Small intestine (tissue), 7 donors: ENCODE measurements around the gene ANKFY1. TPM values are rescaled to one million over a fixed set of nuclear protein-coding genes. Genes with fewer than 3 reads are reported as not detected.
"Not testable (repeated sequence)": the region's sequence is repeated elsewhere in the genome, so short reads cannot be mapped to it uniquely, and the experiment has no call there.

Experiments
- DNase-seq, 2 donors: peaks; one replicate each; pipeline versions ENCODE4 v3.0.0 to v3.0.0-alpha.2; 2013
- FAIRE-seq: peaks from 2 replicates; lab custom pipeline; 2012; peaks lifted over from hg19 to GRCh38; lab: Jason Lieb, UNC
- H3K27ac ChIP-seq, 3 donors: one replicate each; pipeline ENCODE4 v1.5.1; 2013; ENCODE audit warnings: low read length in 2 of 3, mild to moderate bottlenecking in 2 of 3, control low read depth in 1 of 3, inconsistent platforms in 1 of 3, low read depth in 1 of 3, moderate library complexity in 1 of 3
- H3K27me3 ChIP-seq, 3 donors: one replicate each; pipeline ENCODE4 v1.6.1; 2013; ENCODE audit warnings: low read length in 3 of 3, inconsistent platforms in 1 of 3; ENCODE audit not compliant: control insufficient read depth in 3 of 3, insufficient read depth in 3 of 3
- H3K36me3 ChIP-seq, 3 donors: one replicate each; pipeline ENCODE4 v1.6.1; 2013; ENCODE audit warnings: low read length in 3 of 3, inconsistent platforms in 1 of 3, low read depth in 1 of 3, mild to moderate bottlenecking in 1 of 3, moderate library complexity in 1 of 3; ENCODE audit not compliant: control insufficient read depth in 3 of 3, insufficient read depth in 2 of 3
- H3K4me1 ChIP-seq, 3 donors: one replicate each; pipeline ENCODE4 v1.6.1; 2013; ENCODE audit warnings: low read length in 2 of 3, inconsistent platforms in 1 of 3, low read depth in 1 of 3, mild to moderate bottlenecking in 1 of 3, moderate library complexity in 1 of 3; ENCODE audit not compliant: control insufficient read depth in 3 of 3, insufficient read depth in 2 of 3
- H3K4me3 ChIP-seq, 3 donors: one replicate each; pipeline ENCODE4 v1.5.1; 2013; ENCODE audit warnings: low read length in 3 of 3, control low read depth in 1 of 3, inconsistent platforms in 1 of 3, low read depth in 1 of 3, mild to moderate bottlenecking in 1 of 3, moderate library complexity in 1 of 3
- H3K9me3 ChIP-seq, 2 donors: one replicate each; pipeline ENCODE4 v1.6.1; 2013; ENCODE audit warnings: low read depth in 1 of 2, low read length in 1 of 2; ENCODE audit not compliant: control insufficient read depth in 2 of 2, insufficient read depth in 1 of 2
- WGBS, 3 donors: extraction: QIAGEN DNeasy Blood & Tissue Kit; methylation state at CpG; one replicate each; pipeline ENCODE4 v1.1.7; 2013; 5-methylcytosine and 5-hydroxymethylcytosine counted together
- polyA plus RNA-seq, 4 donors: library from polyadenylated mRNA; stranded (reverse) in 3 of 4; unstranded in 1 of 4; fragments of 200-250 nt in 3 of 4; fragments of 120-200 nt in 1 of 4; gene quantifications; one replicate each; pipeline versions ENCODE4 v1.2.1 to v1.2.3, GENCODE V29; 2013
- donor health status: healthy with polysubstance abuse.
- donor health status: control.
- donor health status: control.
- donor health status: Bipolar disorder and iron deficiency.
- donor health status: healthy.

The ANKFY1 gene
- polyA plus RNA-seq, 4 donors, result 5.7 to 32.8 (median 11.7) TPM

DNA sequence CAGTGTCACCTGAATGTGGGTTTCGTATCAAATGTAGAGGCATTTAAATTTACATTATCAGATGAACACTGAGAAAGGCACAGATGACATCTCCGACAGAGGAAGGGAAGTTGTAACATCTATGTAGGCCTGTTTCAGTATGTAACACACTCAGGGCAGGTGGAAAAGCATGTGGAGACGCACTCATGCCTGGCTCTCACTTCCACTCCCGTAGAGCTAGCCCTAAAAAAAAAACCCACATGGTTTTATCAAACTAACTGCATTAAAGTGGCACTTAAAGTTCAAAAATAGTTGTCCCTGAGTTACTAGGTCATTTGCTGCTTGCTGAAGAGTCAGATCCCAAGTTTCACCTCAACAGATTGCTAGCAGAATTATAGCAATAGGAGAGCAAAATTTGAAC lies 6.1 kb upstream of the ANKFY1 start:
- H3K4me3 ChIP-seq, result no peak overlapping the region
- H3K27me3 ChIP-seq, result no peaks in the 10 kb centered on the region
- WGBS, 3 donors, result 94 to 97% (median 95%) methylated on average over 4 of the region's 4 CpGs
- no peaks in the 10 kb centered on the region for H3K4me1 ChIP-seq
- H3K36me3 ChIP-seq, result peaks cover 0 to 10% (median 2%) of the 10 kb centered on the region in 3 donors
- DNase-seq (no peak), FAIRE-seq (no peak)
- no peak overlapping the region for H3K27ac ChIP-seq
- H3K9me3 ChIP-seq, result no peaks in the 10 kb centered on the region

GRCh38 chr17:4267402-4267801 lies 3.6 kb upstream of the ANKFY1 start:
- DNase-seq, result no peak
- FAIRE-seq, result no peak
- WGBS, 3 donors, result 91 to 98% (median 97%) methylated on average over 8 of the region's 8 CpGs

DNA sequence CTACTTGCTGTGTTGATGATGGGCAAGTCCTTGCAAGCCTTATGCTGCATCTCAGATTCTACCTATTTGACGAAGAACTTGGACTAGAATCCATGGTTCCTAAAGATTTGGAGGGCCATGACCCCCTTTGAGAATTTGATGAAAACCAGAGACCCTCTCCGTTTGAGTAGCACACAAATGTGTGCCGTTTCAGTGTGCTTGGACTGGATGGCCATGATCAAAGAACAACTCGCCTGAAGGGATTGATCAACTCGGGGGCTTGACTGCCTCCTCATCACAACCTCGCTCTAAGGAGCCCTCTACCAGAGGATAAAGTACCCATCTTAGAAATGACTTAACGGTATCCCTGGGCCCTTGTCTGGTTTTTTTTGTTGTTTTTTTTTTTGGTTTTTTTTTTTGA lies 2.8 kb upstream of the ANKFY1 start:
- Histone ChIP-seq H3K27ac (no peak overlapping the region), H3K4me1 (peaks cover 0 to 12% (median 0%) of the 10 kb centered on the region in 3 donors), H3K9me3 (no peaks in the 10 kb centered on the region), H3K4me3 (no peak overlapping the region), H3K36me3 (peaks cover 0 to 11% (median 0%) of the 10 kb centered on the region in 3 donors), H3K27me3 (no peaks in the 10 kb centered on the region)
- no peak for DNase-seq
- WGBS, 3 donors, result 76 to 94% (median 81%) methylated on average over 7 of the region's 7 CpGs
- FAIRE-seq, result no peak

More at GRCh38 chr17:4267402-4267801, 3.6 kb upstream of the ANKFY1 start:
- H3K4me1 ChIP-seq, result peaks cover 0 to 9% (median 0%) of the 10 kb centered on the region in 3 donors
- no peak overlapping the region for H3K4me3 ChIP-seq
- peaks cover 0 to 3% (median 2%) of the 10 kb centered on the region in 3 donors for H3K36me3 ChIP-seq
- H3K27me3 ChIP-seq, result no peaks in the 10 kb centered on the region
- H3K27ac ChIP-seq, result no peak overlapping the region
- no peaks in the 10 kb centered on the region for H3K9me3 ChIP-seq

GRCh38 chr17:4262703-4263102 lies 1.1 kb downstream of the ANKFY1 start:
- no peak for DNase-seq
- whole genome bisulfite sequencing, 3 donors, result 32 to 44% (median 37%) methylated on average over 8 of the region's 8 CpGs
- Histone ChIP-seq H3K36me3 (peaks cover 0 to 26% (median 2%) of the 10 kb centered on the region in 3 donors), H3K27ac (peak overlapping the region in 1 of 3 donors; percentile 85), H3K4me3 (peak overlapping the region; percentile 91 to 98 (median 95)), H3K4me1 (peaks cover 0 to 12% (median 0%) of the 10 kb centered on the region in 3 donors), H3K9me3 (peaks cover 0 to 15% of the 10 kb centered on the region in 2 donors), H3K27me3 (no peaks in the 10 kb centered on the region)
- FAIRE-seq, result no peak

DNA sequence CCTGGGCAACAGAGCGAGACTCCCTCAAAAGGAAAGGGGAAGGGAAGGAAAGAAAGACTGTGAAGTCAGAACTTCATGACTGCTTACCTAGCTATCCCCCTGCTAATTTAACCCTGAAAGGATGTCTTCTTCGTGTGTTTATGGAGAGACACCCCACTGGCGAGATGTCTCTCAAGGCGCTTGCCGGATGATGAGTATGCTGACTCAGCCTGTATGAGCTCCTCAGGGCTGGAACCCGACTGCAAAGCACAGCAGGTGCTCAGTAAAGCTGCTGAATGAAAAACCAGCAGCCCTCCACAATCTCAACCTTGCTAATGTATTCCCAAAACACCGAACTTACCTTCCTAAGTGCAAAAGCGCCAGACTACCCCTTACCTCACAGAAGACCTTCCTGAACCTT lies 2.3 kb downstream of the ANKFY1 start:
- Histone ChIP-seq H3K4me1 (peaks cover 0 to 12% (median 0%) of the 10 kb centered on the region in 3 donors), H3K27me3 (no peaks in the 10 kb centered on the region), H3K9me3 (peaks cover 0 to 15% of the 10 kb centered on the region in 2 donors), H3K36me3 (peaks cover 1 to 23% (median 2%) of the 10 kb centered on the region in 3 donors), H3K4me3 (no peak overlapping the region), H3K27ac (no peak overlapping the region)
- DNase-seq (no peak), FAIRE-seq (no peak)
- 92 to 94% (median 93%) methylated on average over 8 of the region's 8 CpGs for WGBS, 3 donors

- FAIRE-seq (no peak), DNase-seq (no peak)
- WGBS, 3 donors, result 99 to 100% (median 99%) methylated on average over 3 of the region's 3 CpGs
- H3K9me3 ChIP-seq, result peaks cover 0 to 15% of the 10 kb centered on the region in 2 donors
- H3K27ac ChIP-seq, result no peak overlapping the region
- no peak overlapping the region for H3K4me3 ChIP-seq
- H3K27me3 ChIP-seq, result no peaks in the 10 kb centered on the region
- H3K4me1 ChIP-seq, result peaks cover 0 to 9% (median 0%) of the 10 kb centered on the region in 3 donors
- peaks cover 1 to 28% (median 2%) of the 10 kb centered on the region in 3 donors for H3K36me3 ChIP-seq
Measured at GRCh38 chr17:4258867-4259266, 4.9 kb downstream of the ANKFY1 start.

GRCh38 chr17:4256952-4257351 lies 6.8 kb downstream of the ANKFY1 start:
- Histone ChIP-seq H3K36me3 (peaks cover 1 to 27% (median 4%) of the 10 kb centered on the region in 3 donors), H3K4me3 (no peak overlapping the region), H3K27me3 (no peaks in the 10 kb centered on the region), H3K4me1 (no peaks in the 10 kb centered on the region), H3K9me3 (peaks cover 0 to 15% of the 10 kb centered on the region in 2 donors), H3K27ac (no peak overlapping the region)
- 86 to 89% (median 88%) methylated on average over 2 of the region's 2 CpGs for WGBS, 3 donors
- FAIRE-seq (no peak), DNase-seq (no peak)

- not testable (repeated sequence) for FAIRE-seq, H3K27ac ChIP-seq, H3K4me1 ChIP-seq, H3K4me3 ChIP-seq, DNase-seq, H3K27me3 ChIP-seq
- Histone ChIP-seq H3K36me3 (peaks cover 1 to 18% (median 2%) of the 10 kb centered on the region in 3 donors), H3K9me3 (peaks cover 0 to 15% of the 10 kb centered on the region in 2 donors)
- WGBS, 3 donors, result 89 to 95% (median 91%) methylated on average over 6 of the region's 6 CpGs
Measured at GRCh38 chr17:4255271-4255670, 8.5 kb downstream of the ANKFY1 start.

GRCh38 chr17:4250887-4251286 lies 12.9 kb downstream of the ANKFY1 start:
- Histone ChIP-seq H3K9me3 (no peaks in the 10 kb centered on the region), H3K27ac (no peak overlapping the region), H3K4me3 (no peak overlapping the region), H3K27me3 (no peaks in the 10 kb centered on the region), H3K36me3 (peaks cover 0 to 15% (median 2%) of the 10 kb centered on the region in 3 donors), H3K4me1 (peaks cover 0 to 31% (median 3%) of the 10 kb centered on the region in 3 donors)
- FAIRE-seq (no peak), DNase-seq (no peak)
- 79 to 91% (median 85%) methylated on average over 2 of the region's 2 CpGs for WGBS, 3 donors
